Lower lobe of right lung (tissue), 2 donors: ENCODE measurements around the gene AMBN. TPM values are rescaled to one million over a fixed set of nuclear protein-coding genes. Genes with fewer than 3 reads are reported as not detected.

Experiments used
- ATAC-seq, 2 donors: fragments of 200-7000 bp; cut with Tn5 transposase; one replicate each; pipeline ENCODE4 v1.9.1; 2020 to 2022; ENCODE audit warnings: mild to moderate bottlenecking in 2 of 2, moderate library complexity in 2 of 2
- DNase-seq: peaks from one replicate; pipeline ENCODE4 v3.0.0-alpha.2; 2020
- H3K27ac ChIP-seq: fragments of 200-600 bp; one replicate; pipeline ENCODE4 v1.8.0; 2022
- H3K27me3 ChIP-seq: fragments of 200-600 bp; one replicate; pipeline ENCODE4 v1.8.0; 2022; ENCODE audit warnings: low read depth
- H3K36me3 ChIP-seq: fragments of 200-600 bp; one replicate; pipeline ENCODE4 v1.8.0; 2022; ENCODE audit warnings: mild to moderate bottlenecking
- H3K4me1 ChIP-seq: fragments of 200-600 bp; one replicate; pipeline ENCODE4 v1.8.0; 2022
- H3K4me3 ChIP-seq: fragments of 200-600 bp; one replicate; pipeline ENCODE4 v1.8.0; 2022; ENCODE audit warnings: mild to moderate bottlenecking
- H3K9me3 ChIP-seq: fragments of 200-600 bp; one replicate; pipeline ENCODE4 v1.8.0; 2022
- CTCF ChIP-seq: fragments of 200-600 bp; IDR thresholded peaks from one replicate; pipeline ENCODE4 v1.8.0; 2022; ENCODE audit warnings: antibody characterized with exemption, mild to moderate bottlenecking
- intact Hi-C: fragments of 100-400 bp; cut with DNase I; formaldehyde crosslinking; loops from one replicate; pipeline ENCODE4 v1.11.0; 2022
- total RNA-seq: library from RNA; stranded (reverse); fragmentation: NEBNext Ultra II Directional; extraction: Animal tissue kit (Norgen Biotek cat#: 25700); gene quantifications from one replicate; pipeline ENCODE4 v1.2.1, GENCODE V29; 2021
- donor health status: DM: no; HTN: yes; CAD: no; lungs with severe emphysema.

Gene AMBN
- total RNA-seq, 1 donor from 2014 or later: not detected

- no peaks in the 10 kb centered on the region for H3K27me3 ChIP-seq
- DNase-seq (no peak), ATAC-seq (no peak)
- no peaks in the 10 kb centered on the region for H3K36me3 ChIP-seq
- no peak overlapping the region for H3K27ac ChIP-seq
- no peaks in the 10 kb centered on the region for H3K9me3 ChIP-seq
- TF ChIP-seq CTCF: no peak
- H3K4me1 ChIP-seq: no peaks in the 10 kb centered on the region
- H3K4me3 ChIP-seq: no peak overlapping the region
- intact Hi-C loops: no loop called here
These were observed 37.5 kb downstream of the AMBN start for GRCh38 chr4:70629469-70630090.

- Histone ChIP-seq H3K27me3 (no peaks in the 10 kb centered on the region), H3K36me3 (no peaks in the 10 kb centered on the region), H3K4me1 (no peaks in the 10 kb centered on the region), H3K27ac (no peak overlapping the region), H3K9me3 (no peaks in the 10 kb centered on the region), H3K4me3 (no peak overlapping the region)
- DNase-seq: no peak
- no peak for ATAC-seq
- TF ChIP-seq CTCF: no peak
- intact Hi-C loops: no loop called here
These were observed 38.1 kb downstream of the AMBN start for GRCh38 chr4:70630162-70630561.

- Histone ChIP-seq H3K27me3 (no peaks in the 10 kb centered on the region), H3K9me3 (no peaks in the 10 kb centered on the region), H3K4me3 (no peak overlapping the region), H3K4me1 (no peaks in the 10 kb centered on the region), H3K27ac (no peak overlapping the region), H3K36me3 (no peaks in the 10 kb centered on the region)
- intact Hi-C loops: no loop called here
- ATAC-seq (no peak), DNase-seq (no peak)
- TF ChIP-seq CTCF: no peak
These were observed 40.0 kb downstream of the AMBN start for GRCh38 chr4:70632028-70632427.

- H3K27me3 ChIP-seq: no peaks in the 10 kb centered on the region
- H3K27ac ChIP-seq: no peak overlapping the region
- ATAC-seq (peak in 1 of 2 donors; percentile 36), DNase-seq (no peak)
- H3K4me3 ChIP-seq: no peak overlapping the region
- no peaks in the 10 kb centered on the region for H3K9me3 ChIP-seq
- no peak for TF ChIP-seq CTCF
- no peaks in the 10 kb centered on the region for H3K36me3 ChIP-seq
- intact Hi-C loops: no loop called here
- no peaks in the 10 kb centered on the region for H3K4me1 ChIP-seq
These were observed 42.4 kb downstream of the AMBN start for GRCh38 chr4:70634482-70634881.

- intact Hi-C loops: no loop called here
These were observed 45.3 kb downstream of the AMBN start for GRCh38 chr4:70637239-70637913.

More at GRCh38 chr4:70637239-70637913, 45.3 kb downstream of the AMBN start:
- Histone ChIP-seq H3K9me3 (no peaks in the 10 kb centered on the region), H3K36me3 (no peaks in the 10 kb centered on the region), H3K27me3 (no peaks in the 10 kb centered on the region), H3K4me3 (no peak overlapping the region), H3K27ac (no peak overlapping the region), H3K4me1 (no peaks in the 10 kb centered on the region)
- ATAC-seq: peak in 1 of 2 donors; percentile 42
- no peak for TF ChIP-seq CTCF
- no peak for DNase-seq
